Dendritic cell treated with granulocyte-macrophage colony-stimulating factor and Interleukin-4, amounts not matched to agents 40 ng/mL and 50 ng/mL, for 4 days (primary cell): Measurements from ENCODE around the gene ASTN2.

Source experiments
- H3K27ac Mint-ChIP-seq: one replicate; pipeline ENCODE4 v1.8.0; 2022; ENCODE audit warnings: mild to moderate bottlenecking, mixed read lengths
- H3K27me3 Mint-ChIP-seq: one replicate; pipeline ENCODE4 v1.8.0; 2022; ENCODE audit warnings: mild to moderate bottlenecking, mixed read lengths
- H3K36me3 Mint-ChIP-seq: one replicate; pipeline ENCODE4 v1.8.0; 2022; ENCODE audit warnings: low read depth, mixed read lengths
- H3K4me1 Mint-ChIP-seq: one replicate; pipeline ENCODE4 v1.8.0; 2022; ENCODE audit warnings: low read depth, mixed read lengths
- H3K4me3 Mint-ChIP-seq: one replicate; pipeline ENCODE4 v1.8.0; 2022; ENCODE audit warnings: mild to moderate bottlenecking, moderate library complexity, mixed read lengths
- H3K9me3 Mint-ChIP-seq: one replicate; pipeline ENCODE4 v1.8.0; 2022; ENCODE audit warnings: mixed read lengths
- intact Hi-C: fragments of 100-400 bp; cut with micrococcal nuclease; formaldehyde crosslinking; loops from one replicate; pipeline ENCODE4 v1.15.0; 2022

ASTN2 gene

GRCh38 chr9:116954731-116955130, 460.1 kb downstream of the ASTN2 start:
- Mint-ChIP-seq H3K36me3 (no peaks in the 10 kb centered on the region), H3K27me3 (peaks cover 17% of the 10 kb centered on the region), H3K9me3 (no peaks in the 10 kb centered on the region), H3K4me1 (peaks cover 18% of the 10 kb centered on the region), H3K27ac (no peak overlapping the region), H3K4me3 (no peak overlapping the region)
- intact Hi-C loops, result no loop called here

- Mint-ChIP-seq H3K27me3 (peaks cover 2% of the 10 kb centered on the region), H3K4me3 (no peak overlapping the region), H3K27ac (no peak overlapping the region), H3K36me3 (no peaks in the 10 kb centered on the region), H3K4me1 (peaks cover 23% of the 10 kb centered on the region), H3K9me3 (peaks cover 6% of the 10 kb centered on the region)
- intact Hi-C loops, result no loop called here
Measured at GRCh38 chr9:116953271-116953670, 461.6 kb downstream of the ASTN2 start.

DNA sequence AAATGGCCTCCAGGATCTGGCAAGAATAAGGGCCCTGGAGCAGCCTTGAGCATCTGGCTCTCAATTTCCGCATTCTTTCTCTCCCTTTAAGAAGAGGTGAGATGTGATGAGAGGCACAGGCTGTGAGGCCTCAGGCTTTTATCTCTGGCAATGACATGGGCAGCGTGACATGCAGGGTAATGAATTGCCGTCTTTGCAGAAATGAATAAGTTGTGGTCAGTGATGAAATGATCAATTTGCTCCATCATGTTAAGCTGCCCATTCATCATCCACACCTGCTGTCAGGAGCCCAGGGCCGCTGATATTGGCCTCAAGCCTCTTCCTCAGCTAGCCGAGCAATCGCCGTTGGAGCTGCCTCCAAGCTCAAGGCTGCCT, 462.4 kb downstream of the ASTN2 start:
- intact Hi-C loops, result no loop called here
- no peak overlapping the region for H3K27ac Mint-ChIP-seq
- H3K4me3 Mint-ChIP-seq, result no peak overlapping the region
- peaks cover 9% of the 10 kb centered on the region for H3K9me3 Mint-ChIP-seq
- no peaks in the 10 kb centered on the region for H3K36me3 Mint-ChIP-seq
- H3K27me3 Mint-ChIP-seq, result no peaks in the 10 kb centered on the region
- H3K4me1 Mint-ChIP-seq, result peaks cover 23% of the 10 kb centered on the region

GRCh38 chr9:116951588-116952435, 463.0 kb downstream of the ASTN2 start:
- peaks cover under 1% of the 10 kb centered on the region for H3K27me3 Mint-ChIP-seq
- H3K4me1 Mint-ChIP-seq, result peaks cover 26% of the 10 kb centered on the region
- H3K36me3 Mint-ChIP-seq, result no peaks in the 10 kb centered on the region
- H3K27ac Mint-ChIP-seq, result no peak overlapping the region
- H3K4me3 Mint-ChIP-seq, result no peak overlapping the region
- peaks cover 9% of the 10 kb centered on the region for H3K9me3 Mint-ChIP-seq
- intact Hi-C loops, result no loop called here

- no peak overlapping the region for H3K4me3 Mint-ChIP-seq
- peak overlapping the region; percentile 93 for H3K27ac Mint-ChIP-seq
- peaks cover 1% of the 10 kb centered on the region for H3K27me3 Mint-ChIP-seq
- intact Hi-C loops, result no loop called here
- no peaks in the 10 kb centered on the region for H3K36me3 Mint-ChIP-seq
- peaks cover 9% of the 10 kb centered on the region for H3K9me3 Mint-ChIP-seq
- peaks cover 68% of the 10 kb centered on the region for H3K4me1 Mint-ChIP-seq
Measured at GRCh38 chr9:116945817-116946216, 469.0 kb downstream of the ASTN2 start.

DNA sequence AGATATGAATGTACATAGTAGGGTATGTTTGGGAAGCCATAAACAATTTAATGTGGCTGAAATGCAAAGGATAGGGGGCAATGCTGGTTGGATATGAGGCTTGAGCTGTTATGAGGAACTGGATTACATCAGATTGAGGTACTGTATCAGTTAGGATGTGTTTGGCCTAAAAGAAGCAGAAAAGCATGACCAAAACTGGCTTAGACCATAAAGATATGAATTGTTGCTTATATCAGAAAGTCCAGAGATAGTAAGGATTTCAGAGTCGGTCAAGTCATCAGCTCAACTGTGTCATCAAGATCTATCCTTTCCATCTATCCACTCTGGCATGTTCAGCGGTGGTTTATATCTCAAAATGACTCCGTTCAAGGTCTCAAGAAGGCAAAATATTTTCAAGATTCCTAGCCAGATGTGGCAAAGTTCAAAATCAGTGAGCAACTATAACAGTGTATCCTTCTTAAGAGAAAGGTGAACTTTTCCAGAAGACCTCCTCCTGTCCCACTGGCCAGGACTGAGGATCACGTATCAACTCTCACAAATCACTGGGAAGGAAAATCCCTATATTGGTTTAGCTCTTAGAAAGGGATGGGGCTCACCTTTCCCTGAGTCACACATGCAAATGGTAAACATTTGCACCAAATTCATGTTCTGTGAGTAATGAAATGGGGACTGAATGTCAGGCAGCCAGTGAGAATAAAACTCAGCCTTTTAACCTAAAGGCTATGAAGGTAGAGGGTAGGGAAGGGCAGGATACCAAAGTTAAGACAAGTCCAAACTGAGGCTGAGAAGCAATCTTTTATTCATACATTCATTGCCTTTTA, 469.9 kb downstream of the ASTN2 start:
- H3K27me3 Mint-ChIP-seq, result peaks cover 1% of the 10 kb centered on the region
- H3K36me3 Mint-ChIP-seq, result no peaks in the 10 kb centered on the region
- peaks cover 59% of the 10 kb centered on the region for H3K4me1 Mint-ChIP-seq
- H3K4me3 Mint-ChIP-seq, result no peak overlapping the region
- intact Hi-C loops, result no loop called here
- H3K27ac Mint-ChIP-seq, result peak overlapping the region; percentile 93
- H3K9me3 Mint-ChIP-seq, result peaks cover 9% of the 10 kb centered on the region

DNA sequence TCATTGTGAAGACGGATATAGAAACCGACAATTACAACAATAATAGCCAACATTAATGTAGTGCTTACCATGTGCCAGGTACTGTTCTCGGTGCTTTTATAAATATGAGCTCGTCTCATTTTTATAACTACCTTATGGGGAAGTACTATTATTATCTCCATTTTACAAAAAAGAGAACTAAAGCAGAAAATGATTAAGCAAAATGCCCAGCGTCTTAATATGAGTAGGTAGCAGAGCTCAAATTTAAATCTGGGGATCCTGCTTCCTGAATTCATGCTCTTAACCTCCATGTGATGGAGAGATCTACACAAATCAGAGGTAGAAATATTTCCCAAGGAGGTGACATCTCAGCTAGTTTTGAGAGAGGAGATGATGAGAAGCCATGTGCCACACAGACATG, 470.9 kb downstream of the ASTN2 start:
- intact Hi-C loops, result no loop called here
- peaks cover 9% of the 10 kb centered on the region for H3K9me3 Mint-ChIP-seq
- H3K4me1 Mint-ChIP-seq, result peaks cover 53% of the 10 kb centered on the region
- H3K36me3 Mint-ChIP-seq, result no peaks in the 10 kb centered on the region
- H3K27me3 Mint-ChIP-seq, result peaks cover 1% of the 10 kb centered on the region
- peak overlapping the region; percentile 93 for H3K27ac Mint-ChIP-seq
- no peak overlapping the region for H3K4me3 Mint-ChIP-seq

DNA sequence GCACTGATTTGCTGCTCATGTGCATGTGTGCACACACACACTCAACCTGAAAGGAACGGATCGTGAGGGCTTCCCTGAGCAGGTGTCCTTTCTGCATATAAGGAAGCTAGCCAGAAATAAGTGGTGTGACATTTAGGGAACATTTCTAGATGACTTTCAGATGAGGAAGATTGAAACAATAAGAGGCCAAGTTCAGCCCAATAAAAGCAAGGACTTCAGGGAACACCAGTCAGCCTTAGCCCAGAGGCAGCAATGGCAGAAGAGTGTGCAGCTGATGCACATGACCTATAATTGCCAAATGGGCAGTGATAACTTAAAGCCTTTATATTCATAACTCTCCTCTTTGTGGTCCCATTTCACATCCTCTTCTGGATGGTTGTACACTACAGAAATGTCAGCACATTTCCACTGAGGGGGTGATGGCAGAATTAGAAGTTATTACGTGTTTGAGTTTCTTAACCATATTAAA, 472.2 kb downstream of the ASTN2 start:
- Mint-ChIP-seq H3K27ac (peak overlapping the region; percentile 93), H3K27me3 (peaks cover 1% of the 10 kb centered on the region), H3K4me1 (peaks cover 53% of the 10 kb centered on the region), H3K4me3 (no peak overlapping the region), H3K36me3 (no peaks in the 10 kb centered on the region), H3K9me3 (no peaks in the 10 kb centered on the region)
- intact Hi-C loops, result no loop called here

DNA sequence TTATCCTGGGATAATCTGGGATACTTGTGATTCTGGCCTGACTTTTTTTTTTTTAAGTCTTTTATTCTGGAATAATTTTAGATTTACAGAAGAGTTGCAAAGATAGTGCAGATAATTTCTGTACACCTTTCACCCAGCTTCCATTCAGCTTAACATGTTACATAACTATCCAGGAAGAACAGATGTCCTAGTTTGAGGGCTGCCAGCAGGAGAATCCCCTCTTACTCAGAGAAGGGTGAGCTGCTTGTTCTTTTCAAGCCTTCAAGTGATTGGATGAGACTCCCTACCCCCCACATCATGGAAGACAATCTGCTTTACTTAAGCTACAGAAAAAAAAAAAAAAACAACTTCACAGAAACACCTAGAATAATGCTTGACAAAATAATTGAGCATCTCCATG, 473.6 kb downstream of the ASTN2 start:
- Mint-ChIP-seq H3K9me3 (peaks cover 3% of the 10 kb centered on the region), H3K36me3 (no peaks in the 10 kb centered on the region), H3K27me3 (no peaks in the 10 kb centered on the region), H3K4me1 (peaks cover 52% of the 10 kb centered on the region), H3K4me3 (no peak overlapping the region), H3K27ac (no peak overlapping the region)
- intact Hi-C loops, result no loop called here

GRCh38 chr9:116940614-116941215, 474.1 kb downstream of the ASTN2 start:
- H3K4me1 Mint-ChIP-seq, result peaks cover 50% of the 10 kb centered on the region
- no peaks in the 10 kb centered on the region for H3K36me3 Mint-ChIP-seq
- H3K27ac Mint-ChIP-seq, result no peak overlapping the region
- H3K4me3 Mint-ChIP-seq, result no peak overlapping the region
- no peaks in the 10 kb centered on the region for H3K27me3 Mint-ChIP-seq
- peaks cover 8% of the 10 kb centered on the region for H3K9me3 Mint-ChIP-seq
- intact Hi-C loops, result no loop called here

DNA sequence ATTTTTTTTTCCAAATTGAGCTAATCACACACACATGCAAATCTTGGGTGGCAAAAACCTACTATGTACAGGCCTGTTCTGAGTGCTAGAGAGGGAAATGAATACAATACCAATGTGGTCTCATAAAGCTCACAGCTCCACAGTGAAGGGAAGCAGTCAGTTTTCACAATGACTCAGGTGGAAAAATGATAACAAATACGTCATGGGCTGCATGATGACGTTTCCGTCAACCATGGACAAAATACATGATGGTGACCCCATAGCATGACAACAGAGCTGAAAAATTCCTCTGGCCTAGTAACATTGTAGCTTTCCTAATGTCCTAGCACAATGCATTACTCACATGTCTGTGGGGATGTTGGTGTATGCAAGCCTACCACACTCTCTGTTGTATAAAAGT, 475.2 kb downstream of the ASTN2 start:
- Mint-ChIP-seq H3K27ac (no peak overlapping the region), H3K4me1 (peaks cover 39% of the 10 kb centered on the region), H3K36me3 (no peaks in the 10 kb centered on the region), H3K4me3 (no peak overlapping the region), H3K9me3 (peaks cover 8% of the 10 kb centered on the region), H3K27me3 (no peaks in the 10 kb centered on the region)
- intact Hi-C loops, result no loop called here

GRCh38 chr9:116939161-116939560, 475.7 kb downstream of the ASTN2 start:
- Mint-ChIP-seq H3K27me3 (no peaks in the 10 kb centered on the region), H3K4me1 (peaks cover 34% of the 10 kb centered on the region), H3K36me3 (no peaks in the 10 kb centered on the region), H3K9me3 (peaks cover 8% of the 10 kb centered on the region), H3K4me3 (no peak overlapping the region), H3K27ac (no peak overlapping the region)
- intact Hi-C loops, result no loop called here

- Mint-ChIP-seq H3K36me3 (no peaks in the 10 kb centered on the region), H3K9me3 (peaks cover 8% of the 10 kb centered on the region), H3K4me3 (no peak overlapping the region), H3K27me3 (no peaks in the 10 kb centered on the region), H3K27ac (peak overlapping the region; percentile 38), H3K4me1 (peaks cover 24% of the 10 kb centered on the region)
- intact Hi-C loops, result no loop called here
Measured at GRCh38 chr9:116937361-116937760, 477.5 kb downstream of the ASTN2 start.
